Neural cell (in vitro differentiated cells): ENCODE measurements around the gene PGM3. TPM values are rescaled to one million over a fixed set of nuclear protein-coding genes. Genes with fewer than 3 reads are reported as not detected.
A peak's percentile ranks its signal among the peaks of the same experiment; 100 is the strongest.

Source experiments
- H2AFZ ChIP-seq: fragments of 200-600, 300-800 bp; sonication (generic), shearing (Covaris generic); 2 replicates; pipeline ENCODE4 v1.6.0; 2014; ENCODE audit warnings: low read depth, mild to moderate bottlenecking, antibody characterized with exemption, low read length, moderate library complexity
- H3F3A ChIP-seq: fragments of 200-600 bp; shearing (Covaris generic); 2 replicates; pipeline ENCODE4 v1.6.1; 2016; ENCODE audit warnings: mild to moderate bottlenecking, moderate library complexity, mixed read lengths, antibody characterized with exemption, low read length; ENCODE audit not compliant: insufficient read depth, poor library complexity, severe bottlenecking
- H3K27ac ChIP-seq: fragments of 200-600, 300-800 bp; sonication (generic), shearing (Covaris generic); 2 replicates; pipeline ENCODE4 v1.5.1; 2014; ENCODE audit warnings: mild to moderate bottlenecking, low read length, moderate library complexity
- H3K27me3 ChIP-seq: fragments of 300-800, 200-600 bp; sonication (generic), shearing (Covaris generic); 2 replicates; pipeline ENCODE4 v1.6.0; 2014; ENCODE audit warnings: mild to moderate bottlenecking, low read depth, low read length, moderate library complexity; ENCODE audit not compliant: insufficient read depth
- H3K36me3 ChIP-seq: fragments of 300-800, 200-600 bp; sonication (generic), shearing (Covaris generic); 2 replicates; pipeline ENCODE4 v1.5.1; 2014; ENCODE audit warnings: mild to moderate bottlenecking, antibody characterized with exemption, low read length, moderate library complexity; ENCODE audit not compliant: insufficient read depth
- H3K4me2 ChIP-seq: fragments of 300-800, 200-600 bp; sonication (generic), shearing (Covaris generic); 2 replicates; pipeline ENCODE4 v1.6.0; 2014; ENCODE audit warnings: mild to moderate bottlenecking, low read length
- H3K4me3 ChIP-seq: fragments of 300-800, 200-600 bp; sonication (generic), shearing (Covaris generic); 2 replicates; pipeline ENCODE4 v1.5.1; 2014; ENCODE audit warnings: mild to moderate bottlenecking, low read length, moderate library complexity
- H3K79me2 ChIP-seq: fragments of 200-600 bp; shearing (Covaris generic); replicated peaks from 2 replicates; pipeline ENCODE4 v1.6.0; 2014; ENCODE audit warnings: mild to moderate bottlenecking, low read length, moderate library complexity; ENCODE audit not compliant: insufficient read depth
- H3K9ac ChIP-seq: fragments of 300-800, 200-600 bp; sonication (generic), shearing (Covaris generic); 2 replicates; pipeline ENCODE4 v1.6.1; 2016; ENCODE audit warnings: mild to moderate bottlenecking, low read length, mixed read lengths
- H3K9me2 ChIP-seq: fragments of 200-600 bp; shearing (Covaris generic); 2 replicates; pipeline ENCODE4 v1.6.1; 2016; ENCODE audit warnings: mild to moderate bottlenecking, low read length, mixed read lengths; ENCODE audit not compliant: insufficient read depth
- H3K9me3 ChIP-seq: fragments of 200-600, 300-800 bp; sonication (generic), shearing (Covaris generic); 2 replicates; pipeline ENCODE4 v1.6.1; 2016; ENCODE audit warnings: mild to moderate bottlenecking, mixed run types, low read length, moderate library complexity, mixed read lengths
- H4K20me1 ChIP-seq: fragments of 200-600 bp; shearing (Covaris generic); 2 replicates; pipeline ENCODE4 v1.6.1; 2016; ENCODE audit warnings: mild to moderate bottlenecking, mixed run types; ENCODE audit not compliant: insufficient read depth
- CTCF ChIP-seq: fragments of 450-650 bp; IDR thresholded peaks from 2 replicates; pipeline ENCODE4 v1.5.1; 2014; ENCODE audit warnings: antibody characterized with exemption, mild to moderate bottlenecking, moderate library complexity; ENCODE audit not compliant: poor library complexity, severe bottlenecking
- EP300 ChIP-seq: fragments of 450-650 bp; conservative IDR thresholded peaks from 2 replicates; pipeline ENCODE4 v1.6.1; 2014; ENCODE audit warnings: antibody characterized with exemption, mild to moderate bottlenecking, moderate library complexity; ENCODE audit not compliant: poor library complexity, severe bottlenecking
- EZH2 ChIP-seq: fragments of 200-600, 300-800 bp; shearing (Covaris generic), sonication (generic); IDR thresholded peaks from 2 replicates; pipeline ENCODE4 v1.6.1; 2014; ENCODE audit warnings: antibody characterized with exemption, low read length, borderline replicate concordance, mild to moderate bottlenecking; ENCODE audit not compliant: insufficient read depth, poor library complexity, severe bottlenecking
- MXI1 ChIP-seq: fragments of 450-650 bp; conservative IDR thresholded peaks from 2 replicates; pipeline ENCODE4 v1.6.1; 2014; ENCODE audit warnings: antibody characterized with exemption, mild to moderate bottlenecking; ENCODE audit not compliant: poor library complexity, severe bottlenecking
- POLR2AphosphoS5 ChIP-seq: IDR thresholded peaks from 2 replicates; pipeline ENCODE4 v1.6.1; 2012
- RAD21 ChIP-seq: fragments of 450-650 bp; conservative IDR thresholded peaks from 2 replicates; pipeline ENCODE4 v1.6.1; 2014; ENCODE audit warnings: antibody characterized with exemption, mild to moderate bottlenecking, moderate library complexity
- REST ChIP-seq: IDR thresholded peaks from 2 replicates; pipeline ENCODE4 v1.6.1; 2012; ENCODE audit warnings: borderline replicate concordance
- SMC3 ChIP-seq: fragments of 450-650 bp; conservative IDR thresholded peaks from 2 replicates; pipeline ENCODE4 v1.6.1; 2014; ENCODE audit warnings: antibody characterized with exemption, mild to moderate bottlenecking, moderate library complexity; ENCODE audit not compliant: poor library complexity
- TAF1 ChIP-seq: IDR thresholded peaks from 2 replicates; pipeline ENCODE4 v1.6.1; 2012; ENCODE audit warnings: low read depth
- polyA plus RNA-seq: library from polyadenylated mRNA; depleted of rRNA; stranded (reverse); fragments of >200 nt; gene quantifications from 2 replicates; pipeline ENCODE4 v1.2.3, GENCODE V29; 2014

Gene PGM3
- polyA plus RNA-seq, 1 donor from 2014 or later, result 198 TPM

DNA sequence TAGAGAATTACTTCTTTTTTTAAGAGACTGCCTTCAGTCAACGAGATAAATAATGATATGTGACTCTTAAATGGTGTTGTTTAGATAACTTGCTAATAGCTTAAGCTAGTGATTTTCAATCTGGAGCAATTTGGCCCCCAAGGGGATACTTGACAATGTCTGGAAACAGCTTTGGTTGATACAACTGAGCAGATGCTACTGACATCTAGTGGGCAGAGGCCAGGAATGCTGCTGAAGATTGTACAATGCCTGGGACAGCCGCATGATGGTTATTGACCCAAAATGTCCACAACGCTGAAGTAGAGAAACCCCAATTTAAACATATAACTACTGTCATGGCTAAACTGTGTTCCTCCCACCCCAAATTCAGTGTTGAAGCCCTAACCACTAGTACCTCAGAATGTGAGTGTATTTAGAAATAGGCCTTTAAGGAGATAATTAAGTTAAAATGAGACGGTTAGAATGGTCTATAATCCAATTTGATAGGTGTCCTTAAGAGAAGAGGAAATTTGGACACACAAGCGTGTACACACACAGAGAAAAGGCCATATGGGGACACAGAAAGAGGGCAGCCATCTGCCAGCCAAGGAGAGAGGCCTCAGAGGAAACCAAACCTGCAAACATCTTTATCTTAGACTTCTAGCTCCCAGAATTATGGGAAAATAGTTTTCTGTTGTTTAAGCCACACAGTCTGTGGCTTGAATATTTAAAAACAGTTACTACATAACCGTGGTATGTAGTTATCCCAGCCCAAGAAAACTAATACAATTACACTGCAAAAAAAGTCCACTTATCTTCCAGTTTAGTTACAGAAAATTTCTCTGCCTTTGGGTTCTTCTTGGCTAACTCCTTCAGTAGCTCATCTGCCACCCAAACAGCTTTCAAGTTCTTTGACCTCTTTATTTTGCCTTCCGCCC lies 22.3 kb upstream of the PGM3 start:
- Histone ChIP-seq H3K79me2 (no peaks in the 10 kb centered on the region), H4K20me1 (no peaks in the 10 kb centered on the region), H2AFZ (no peak overlapping the region), H3K27ac (no peak overlapping the region), H3K9me3 (no peaks in the 10 kb centered on the region), H3K9ac (no peak overlapping the region), H3K27me3 (no peaks in the 10 kb centered on the region), H3K4me2 (no peak overlapping the region), H3K36me3 (no peaks in the 10 kb centered on the region), H3K4me3 (no peak overlapping the region), H3K9me2 (no peaks in the 10 kb centered on the region), H3F3A (no peaks in the 10 kb centered on the region)
- TF ChIP-seq EP300, result no peak
- peak; percentile 90 for TF ChIP-seq CTCF
- TF ChIP-seq SMC3, result peak; percentile 84
- TF ChIP-seq RAD21, result peak; percentile 86
- peak; percentile 27 for TF ChIP-seq POLR2AphosphoS5
- no peak for TF ChIP-seq TAF1
- no peak for TF ChIP-seq MXI1
- no peak for TF ChIP-seq EZH2
- no peak for TF ChIP-seq REST

- no peak overlapping the region for H2AFZ ChIP-seq
- no peak overlapping the region for H3K4me2 ChIP-seq
- H3K9me3 ChIP-seq, result no peaks in the 10 kb centered on the region
- no peak overlapping the region for H3K4me3 ChIP-seq
- H3K36me3 ChIP-seq, result no peaks in the 10 kb centered on the region
- H3F3A ChIP-seq, result no peaks in the 10 kb centered on the region
- no peaks in the 10 kb centered on the region for H3K27me3 ChIP-seq
- H3K27ac ChIP-seq, result no peak overlapping the region
- H4K20me1 ChIP-seq, result no peaks in the 10 kb centered on the region
- no peak for TF ChIP-seq CTCF
- TF ChIP-seq RAD21, result no peak
- TF ChIP-seq MXI1, result no peak
- TF ChIP-seq EZH2, result no peak
- TF ChIP-seq TAF1, result no peak
- no peak for TF ChIP-seq POLR2AphosphoS5
- no peak for TF ChIP-seq SMC3
- no peak for TF ChIP-seq REST
- TF ChIP-seq EP300, result no peak
- H3K9me2 ChIP-seq, result no peaks in the 10 kb centered on the region
- no peaks in the 10 kb centered on the region for H3K79me2 ChIP-seq
- no peak overlapping the region for H3K9ac ChIP-seq
These were observed 9.0 kb upstream of the PGM3 start for GRCh38 chr6:83202031-83202430.
